GM12878 (cell line): ENCODE results near the gene ACCS. TPM values are rescaled to one million over a fixed set of nuclear protein-coding genes. Genes with fewer than 3 reads are reported as not detected.
A peak's percentile ranks its signal among the peaks of the same experiment; 100 is the strongest.

Experiments used
- ATAC-seq: fragments of 200-7000 bp; cut with Tn5 transposase; 3 replicates; pipeline ENCODE4 v1.9.1; 2020; ENCODE audit warnings: mild to moderate bottlenecking, moderate library complexity
- BruUV-seq: library from RNA; stranded (reverse); fragments of 400-500 nt; replicated peaks from 2 replicates; lab custom pipeline; 2021; lab: Mats Ljungman, UMichigan
- CTCF ChIA-PET: fragments of 300-600 bp; sonication (Branson Sonifier 250); formaldehyde crosslinking; extraction: SDS; loops from one replicate; lab custom pipeline; 2021; ENCODE audit warnings: inconsistent platforms; lab: Yijun Ruan, JAX
- POLR2A ChIA-PET: fragments of 350-600 bp; formaldehyde crosslinking; extraction: SDS; loops from one replicate; lab custom pipeline; 2021; ENCODE audit warnings: inconsistent platforms; lab: Charles Lee
- RAD21 ChIA-PET: fragments of 300-600 bp; sonication (Branson Sonifier 250); formaldehyde crosslinking; loops from one replicate; lab custom pipeline; 2023; ENCODE audit warnings: antibody characterized with exemption; ENCODE audit not compliant: unreplicated experiment; lab: Charles Lee
- SMC1A ChIA-PET: fragments of 300-600 bp; sonication (Branson Sonifier 250); formaldehyde crosslinking; loops from one replicate; lab custom pipeline; 2023; ENCODE audit not compliant: unreplicated experiment, uncharacterized antibody; lab: Charles Lee
- DNase-seq: peaks from one replicate; pipeline ENCODE4 v3.0.0-alpha.2; 2011; ENCODE audit warnings: low read depth, low spot score
- FAIRE-seq: peaks from 3 replicates; lab custom pipeline; 2011; peaks lifted over from hg19 to GRCh38; lab: Jason Lieb, UNC
- H2AFZ ChIP-seq: 2 replicates; pipeline ENCODE4 v1.6.0; 2011; ENCODE audit warnings: low read depth, low read length, control low read depth; ENCODE audit not compliant: control insufficient read depth
- H3K27ac ChIP-seq: 2 replicates; pipeline ENCODE4 v1.5.1; 2011; ENCODE audit warnings: control low read depth; ENCODE audit not compliant: control insufficient read depth, insufficient read depth
- H3K27me3 ChIP-seq, 2 experiments: replicated peaks in 1 of 2; 2 replicates each; pipeline versions ENCODE4 v1.6.0 to v1.6.1; 2011; ENCODE audit warnings: low read length in 1 of 2; ENCODE audit not compliant: control insufficient read depth in 2 of 2, insufficient read depth in 2 of 2
- H3K36me3 ChIP-seq, 2 experiments: 2 replicates each; pipeline ENCODE4 v1.5.1; 2011; ENCODE audit warnings: low read length in 1 of 2; ENCODE audit not compliant: control insufficient read depth in 2 of 2, insufficient read depth in 2 of 2
- H3K4me1 ChIP-seq: 2 replicates; pipeline ENCODE4 v1.6.1; 2011; ENCODE audit warnings: mild to moderate bottlenecking, low read length, moderate library complexity, mixed read lengths; ENCODE audit not compliant: control insufficient read depth, insufficient read depth
- H3K4me2 ChIP-seq: 2 replicates; pipeline ENCODE4 v1.6.0; 2011; ENCODE audit warnings: control low read depth; ENCODE audit not compliant: control insufficient read depth, insufficient read depth
- H3K4me3 ChIP-seq: fragments of 200-600 bp; sonication (generic); 2 replicates; pipeline ENCODE4 v1.5.1; 2016
- H3K79me2 ChIP-seq: 2 replicates; pipeline ENCODE4 v1.6.0; 2011; ENCODE audit warnings: low read length; ENCODE audit not compliant: control insufficient read depth, insufficient read depth
- H3K9ac ChIP-seq: 2 replicates; pipeline ENCODE4 v1.8.0; 2011; ENCODE audit warnings: low read length, control low read depth, mixed read lengths; ENCODE audit not compliant: control insufficient read depth, insufficient read depth
- H3K9me3 ChIP-seq: replicated peaks from 3 replicates; pipeline ENCODE4 v1.5.1; 2011; ENCODE audit warnings: mild to moderate bottlenecking, low read length; ENCODE audit not compliant: control insufficient read depth, insufficient read depth
- H4K20me1 ChIP-seq: 2 replicates; pipeline ENCODE4 v1.6.0; 2011; ENCODE audit not compliant: control insufficient read depth, insufficient read depth
- BCLAF1 ChIP-seq: fragments of 450-650 bp; IDR thresholded peaks from 2 replicates; pipeline ENCODE4 v1.6.1; 2017; ENCODE audit warnings: antibody characterized with exemption, mild to moderate bottlenecking, moderate library complexity
- BRCA1 ChIP-seq: IDR thresholded peaks from 2 replicates; pipeline ENCODE4 v1.6.1; 2011; ENCODE audit warnings: low read depth, low read length, improper control_type of control experiment
- FOXK2 ChIP-seq: fragments of 450-650 bp; IDR thresholded peaks from 2 replicates; pipeline ENCODE4 v1.6.1; 2017; ENCODE audit warnings: mild to moderate bottlenecking, moderate library complexity
- PAX8 ChIP-seq: fragments of 450-650 bp; IDR thresholded peaks from 2 replicates; pipeline ENCODE4 v1.6.1; 2017; ENCODE audit warnings: mild to moderate bottlenecking, moderate library complexity
- WGBS: methylation state at CpG from one replicate; pipeline ENCODE4 v1.1.6; 2016; ENCODE audit warnings: low lambda C conversion rate; ENCODE audit not compliant: insufficient replicate concordance, insufficient coverage; ENCODE audit errors: missing lambda C conversion rate; 5-methylcytosine and 5-hydroxymethylcytosine counted together
- in situ Hi-C: fragments of 300-500 bp; cut with MboI; formaldehyde crosslinking; loops from 9 replicates; pipeline ENCODE4 v1.14.3; 2018; ENCODE audit warnings: mixed read lengths
- intact Hi-C: fragments of 100-400 bp; cut with micrococcal nuclease; formaldehyde crosslinking; loops from one replicate; pipeline ENCODE4 v1.14.2; 2022; ENCODE audit not compliant: unreplicated experiment
- polyA plus RNA-seq, 11 experiments: library from polyadenylated mRNA; depleted of rRNA in 4 of 11; unstranded in 6 of 11; stranded (reverse) in 5 of 11; fragments of >200 nt; fragmentation: Nextera tagmentation in 4 of 11; fragmentation: Illumina TruSeq in 1 of 11; extraction: Ambion mirVana in 4 of 11; extraction: Trizol in 1 of 11; gene quantifications; 1 replicate in 1 of 11; 2 replicates in 10 of 11; pipeline versions ENCODE4 v1.2.1 to v1.2.3, GENCODE V29; 2011 to 2016; ENCODE audit warnings: inconsistent platforms in 2 of 11, missing spikeins in 2 of 11, low read depth in 1 of 11
- total RNA-seq, 4 experiments: library from RNA; depleted of rRNA in 3 of 4; stranded (reverse); fragments of >200 nt in 3 of 4; fragmentation: Illumina TruSeq in 1 of 4; extraction: Trizol in 1 of 4; gene quantifications; 2 replicates each; pipeline versions ENCODE4 v1.2.1 to v1.2.3, GENCODE V29; 2013 to 2021

The ACCS gene
- total and polyA plus RNA-seq, 10 of the 15 experiments (the other 5 are each of a cell fraction or from before 2014, with no cell fraction given) = 4.8 to 35.9 (median 17.0) TPM

DNA sequence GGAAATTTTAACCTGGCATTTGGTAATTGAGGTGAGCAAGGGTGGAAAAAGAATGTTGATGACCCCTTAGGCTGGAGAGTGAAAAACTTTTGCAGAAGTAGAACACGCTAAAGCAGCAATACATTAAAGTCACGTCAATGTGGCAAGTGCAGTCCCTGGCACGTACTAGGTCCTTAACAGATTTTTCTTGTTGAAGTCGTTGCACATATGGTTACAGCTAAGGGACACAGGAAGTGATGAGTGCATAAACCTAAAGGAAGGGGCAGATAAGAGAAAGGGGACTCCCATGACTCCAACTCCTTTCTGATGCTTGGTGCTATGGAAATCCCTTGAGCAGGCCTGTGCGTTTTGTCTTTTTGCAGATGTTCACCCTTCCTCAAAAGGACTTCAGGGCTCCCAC is 1.2 kb downstream of the ACCS start:
- BruUV-seq = no TSS peak
- peak overlapping the region; percentile 81 for H3K9ac ChIP-seq
- no peaks in the 10 kb centered on the region; a peak in 1 of 4 replicates for H3K36me3 ChIP-seq
- RAD21 ChIA-PET = interaction anchor here (1.4 kb wide), 1 partner anchor 27 kb away, joined by 3 read pairs; no protein-coding TSS in a partner anchor
- DNase-seq (no peak), ATAC-seq (no peak)
- H3K27me3 ChIP-seq = no peaks in the 10 kb centered on the region
- H2AFZ ChIP-seq = no peak overlapping the region; the same call in 1 of the 2 replicates
- WGBS = 58% methylated on average over 5 of the region's 5 CpGs
- TF ChIP-seq PAX8 = no peak
- no peak for TF ChIP-seq BCLAF1
- no peak for TF ChIP-seq FOXK2
- TF ChIP-seq BRCA1 = no peak
- TF ChIP-seq, all 136 proteins: peak for 0
- in situ Hi-C loops (no loop called here), intact Hi-C loops (loop anchor here (10.0 kb wide), 1 partner anchor 122 kb away; the partner anchor contains the start of gene C11orf96)
- Histone ChIP-seq H3K27ac (peak overlapping the region; percentile 43; the same call in 1 of the 2 replicates), H3K4me1 (peaks cover 11% of the 10 kb centered on the region), H3K79me2 (peaks cover 2% of the 10 kb centered on the region), H3K9me3 (no peaks in the 10 kb centered on the region), H3K4me3 (peak overlapping the region; percentile 80), H3K4me2 (peak overlapping the region; percentile 78), H4K20me1 (no peaks in the 10 kb centered on the region)
- SMC1A ChIA-PET = interaction anchor here (1.3 kb wide), 1 partner anchor 37 kb away, joined by 3 read pairs; no protein-coding TSS in a partner anchor
- FAIRE-seq = peak; percentile 86
- POLR2A ChIA-PET = no interaction called here
- CTCF ChIA-PET = interaction anchor here (1.1 to 10.8 kb wide), 4 partner anchors 10 to 218 kb away, joined by 3 to 77 read pairs (median 5); partner anchors contain the start of gene EXT2
